GM19455 (cell line): ENCODE data around the gene SLC1A5.

Experiments used
- ATAC-seq: cut with Tn5 transposase; IDR thresholded peaks from one replicate; pipeline ENCODE4 v1.9.1; 2021; ENCODE audit not compliant: unreplicated experiment

Gene SLC1A5

GRCh38 chr19:46726551-46726950 is 61.8 kb downstream of the SLC1A5 start:
- ATAC-seq = no peak

- ATAC-seq = no peak
These were observed 62.5 kb downstream of the SLC1A5 start for GRCh38 chr19:46725859-46726393.

- ATAC-seq = no peak
These were observed 63.2 kb downstream of the SLC1A5 start for GRCh38 chr19:46725036-46725820.
